CD4-positive, alpha-beta T cell treated with Interleukin-15 for 4 hours (primary cell): ENCODE measurements around the gene NBPF11.
"Not testable (repeated sequence)": the region's sequence is repeated elsewhere in the genome, so short reads cannot be mapped to it uniquely, and the experiment has no call there.

ENCODE experiments used
- DNase-seq: peaks from one replicate; pipeline ENCODE4 v3.0.0-alpha.2; 2020; ENCODE audit warnings: low spot score

Gene NBPF11, protein sequence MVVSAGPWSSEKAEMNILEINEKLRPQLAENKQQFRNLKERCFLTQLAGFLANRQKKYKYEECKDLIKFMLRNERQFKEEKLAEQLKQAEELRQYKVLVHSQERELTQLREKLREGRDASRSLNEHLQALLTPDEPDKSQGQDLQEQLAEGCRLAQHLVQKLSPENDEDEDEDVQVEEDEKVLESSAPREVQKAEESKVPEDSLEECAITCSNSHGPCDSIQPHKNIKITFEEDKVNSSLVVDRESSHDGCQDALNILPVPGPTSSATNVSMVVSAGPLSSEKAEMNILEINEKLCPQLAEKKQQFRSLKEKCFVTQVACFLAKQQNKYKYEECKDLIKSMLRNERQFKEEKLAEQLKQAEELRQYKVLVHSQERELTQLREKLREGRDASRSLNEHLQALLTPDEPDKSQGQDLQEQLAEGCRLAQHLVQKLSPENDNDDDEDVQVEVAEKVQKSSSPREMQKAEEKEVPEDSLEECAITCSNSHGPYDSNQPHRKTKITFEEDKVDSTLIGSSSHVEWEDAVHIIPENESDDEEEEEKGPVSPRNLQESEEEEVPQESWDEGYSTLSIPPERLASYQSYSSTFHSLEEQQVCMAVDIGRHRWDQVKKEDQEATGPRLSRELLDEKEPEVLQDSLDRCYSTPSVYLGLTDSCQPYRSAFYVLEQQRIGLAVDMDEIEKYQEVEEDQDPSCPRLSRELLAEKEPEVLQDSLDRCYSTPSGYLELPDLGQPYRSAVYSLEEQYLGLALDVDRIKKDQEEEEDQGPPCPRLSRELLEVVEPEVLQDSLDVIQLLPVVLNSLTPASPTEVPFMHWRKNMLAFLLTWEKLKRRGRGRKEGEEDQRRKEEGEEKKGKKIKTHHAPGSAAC

DNA sequence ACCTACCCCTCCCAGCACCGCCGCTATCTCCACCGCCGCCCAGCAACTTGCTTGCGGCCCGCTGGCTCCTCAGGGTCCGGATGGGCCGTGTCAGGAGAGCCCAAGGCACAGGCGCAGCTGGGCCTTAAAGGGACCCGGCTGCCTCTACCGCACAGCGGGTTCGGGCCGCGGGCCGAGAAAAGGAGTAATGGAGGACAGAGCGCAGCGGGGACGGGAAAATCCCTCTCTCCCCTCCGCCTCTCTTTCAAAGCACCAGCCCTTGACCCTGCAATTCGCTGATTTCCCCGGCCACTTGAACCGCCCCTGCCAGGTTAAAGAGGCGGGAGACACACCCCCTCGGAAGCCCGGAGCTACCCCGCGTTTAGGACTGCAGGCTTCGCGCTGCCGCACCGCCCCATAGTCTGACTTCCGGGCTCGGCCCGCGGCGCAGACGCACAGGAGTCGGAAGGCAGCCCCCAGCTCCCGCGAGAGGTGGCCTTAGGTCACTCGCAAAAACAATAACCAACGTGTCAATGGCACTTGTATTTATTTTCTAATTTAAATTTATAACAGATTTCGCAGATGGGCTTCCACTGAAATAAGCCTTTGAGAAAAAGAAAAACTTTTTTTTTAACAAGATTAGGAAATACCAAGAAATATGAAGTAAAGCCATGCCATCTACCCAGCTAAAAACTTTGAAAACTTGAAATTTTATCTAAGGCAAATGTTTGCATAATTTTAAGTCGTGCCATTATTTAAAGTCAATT lies at the start of gene NBPF11:
Gene NBPF11 (minus strand): TSS at position 371 of the 746 bp plus-strand sequence. CDS start 25,278 bp downstream, outside the sequence.
- DNase-seq = peak; percentile 81

DNA sequence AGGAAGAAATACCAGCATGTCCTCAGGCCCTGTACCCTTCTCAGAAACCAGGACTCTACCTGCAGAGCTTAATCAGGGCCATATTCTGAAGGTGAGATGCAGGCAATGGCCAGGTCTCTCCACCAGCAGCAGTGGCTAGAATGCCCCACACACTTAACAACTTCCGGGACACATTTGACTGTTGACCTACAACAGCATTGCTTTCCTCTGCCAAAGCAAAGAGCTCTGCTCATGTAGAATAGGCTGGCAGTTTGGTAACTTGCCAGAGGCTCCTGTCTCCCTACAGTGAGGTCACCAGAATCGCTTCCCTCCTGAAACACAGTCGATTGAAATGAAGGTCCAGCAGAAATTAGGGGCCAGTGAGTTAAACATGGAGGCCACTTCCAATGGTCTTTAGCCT lies 45.3 kb upstream of the NBPF11 start:
- DNase-seq = not testable (repeated sequence)

GRCh38 chr1:148196949-148197348 lies 44.9 kb upstream of the NBPF11 start:
- DNase-seq = not testable (repeated sequence)

DNA sequence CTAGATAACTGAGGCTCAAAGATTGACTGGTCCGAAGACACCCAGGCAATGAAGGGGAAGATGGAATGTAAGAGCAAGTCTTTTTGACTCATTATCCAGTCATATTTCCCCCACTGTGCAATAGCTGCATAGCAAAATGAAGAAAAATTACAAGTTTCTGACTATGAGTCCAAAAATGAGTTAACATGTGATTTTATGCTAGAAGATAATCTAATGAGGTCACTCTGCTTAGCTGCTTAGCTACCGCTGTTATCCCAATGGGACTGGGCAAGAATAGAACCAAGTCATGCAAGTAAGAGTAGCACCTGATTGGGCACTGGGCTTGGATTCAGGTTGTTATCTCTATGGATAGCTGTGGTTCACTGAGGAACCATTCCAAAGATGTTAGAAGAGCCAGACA lies 43.0 kb upstream of the NBPF11 start:
- not testable (repeated sequence) for DNase-seq

GRCh38 chr1:148188768-148189167 lies 36.7 kb upstream of the NBPF11 start:
- DNase-seq = not testable (repeated sequence)

DNA sequence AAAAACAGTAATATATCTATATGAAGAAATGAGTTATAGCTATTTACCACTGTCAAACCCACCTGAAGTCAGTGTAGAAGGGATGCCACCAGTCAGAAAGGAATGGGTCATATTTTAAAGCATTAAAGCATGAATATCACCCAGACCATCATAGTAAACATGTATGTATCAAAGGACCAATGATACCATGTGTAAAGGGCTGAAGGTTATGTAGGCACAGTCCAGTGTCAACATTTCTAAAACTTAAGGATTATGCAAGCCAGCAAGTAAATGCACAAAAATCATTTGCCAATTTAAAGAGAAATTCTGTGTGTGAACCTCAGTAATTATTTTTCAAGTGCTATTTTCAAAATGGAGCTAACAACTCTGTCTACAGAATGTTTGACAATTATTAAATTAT lies 26.6 kb upstream of the NBPF11 start:
- not testable (repeated sequence) for DNase-seq

GRCh38 chr1:148175414-148175813 lies 23.3 kb upstream of the NBPF11 start:
- not testable (repeated sequence) for DNase-seq

DNA sequence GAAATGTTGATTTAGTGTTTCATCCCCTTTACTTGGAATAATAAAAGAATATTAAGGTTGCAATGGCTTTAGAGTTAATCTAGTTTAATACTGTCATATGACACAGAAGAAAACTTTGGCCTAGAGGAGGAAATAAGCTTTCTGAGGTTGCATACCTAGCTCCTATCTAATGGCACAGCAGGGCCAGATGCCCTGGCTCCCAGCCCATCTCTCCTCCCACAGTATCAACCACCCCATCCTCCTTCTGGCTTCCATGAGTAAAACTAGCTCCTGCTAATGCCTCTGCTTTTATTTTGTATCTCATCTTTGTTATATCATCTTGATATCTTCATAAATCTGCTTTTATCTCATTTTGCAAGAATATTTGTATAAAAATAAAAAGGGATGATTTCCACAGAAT lies 19.9 kb upstream of the NBPF11 start:
- not testable (repeated sequence) for DNase-seq

DNA sequence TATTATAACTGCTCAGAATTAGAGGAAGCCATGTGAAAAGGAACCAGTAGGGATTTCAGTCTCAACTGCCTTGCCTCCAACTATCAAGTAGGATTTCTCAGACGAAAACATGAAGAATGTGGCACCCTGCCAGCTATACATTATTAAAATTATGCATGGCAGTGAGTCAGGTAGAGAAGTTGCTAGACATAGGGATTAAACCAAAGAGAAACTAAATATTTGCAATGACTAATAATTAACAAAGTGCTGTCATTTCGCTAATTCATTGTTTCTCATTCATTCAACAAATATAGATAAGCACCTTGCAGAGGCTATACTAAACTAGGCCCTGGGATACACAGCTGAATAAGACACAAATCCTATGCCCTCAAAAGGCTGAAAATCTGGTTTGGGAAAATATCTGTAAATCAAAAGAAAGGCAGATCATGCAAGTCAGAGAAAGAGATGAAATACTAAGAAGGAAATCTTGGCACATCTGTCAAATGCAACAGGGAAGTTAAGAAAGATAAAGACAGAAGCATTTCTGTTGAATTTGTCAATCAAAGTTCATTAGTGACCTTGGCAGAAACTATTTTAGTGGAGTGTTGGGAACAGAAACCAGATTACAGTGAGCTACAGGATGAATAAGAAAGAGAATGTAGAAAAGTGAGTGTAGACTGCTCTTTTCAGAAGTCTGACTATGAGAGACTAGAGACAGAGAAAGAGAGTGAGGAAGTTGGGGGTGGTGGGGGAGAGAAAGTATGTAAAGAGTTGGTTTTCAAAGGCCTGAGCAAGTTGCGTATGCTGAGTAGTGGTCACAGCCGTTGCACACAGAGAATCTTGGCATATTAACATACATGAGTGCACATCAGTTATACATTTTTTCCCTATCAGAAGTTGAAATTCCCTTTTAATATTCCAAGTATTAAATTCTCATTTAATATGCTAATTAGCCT lies 14.7 kb upstream of the NBPF11 start:
- no peak for DNase-seq

GRCh38 chr1:148162363-148162762 lies 10.3 kb upstream of the NBPF11 start:
- DNase-seq = no peak

DNA sequence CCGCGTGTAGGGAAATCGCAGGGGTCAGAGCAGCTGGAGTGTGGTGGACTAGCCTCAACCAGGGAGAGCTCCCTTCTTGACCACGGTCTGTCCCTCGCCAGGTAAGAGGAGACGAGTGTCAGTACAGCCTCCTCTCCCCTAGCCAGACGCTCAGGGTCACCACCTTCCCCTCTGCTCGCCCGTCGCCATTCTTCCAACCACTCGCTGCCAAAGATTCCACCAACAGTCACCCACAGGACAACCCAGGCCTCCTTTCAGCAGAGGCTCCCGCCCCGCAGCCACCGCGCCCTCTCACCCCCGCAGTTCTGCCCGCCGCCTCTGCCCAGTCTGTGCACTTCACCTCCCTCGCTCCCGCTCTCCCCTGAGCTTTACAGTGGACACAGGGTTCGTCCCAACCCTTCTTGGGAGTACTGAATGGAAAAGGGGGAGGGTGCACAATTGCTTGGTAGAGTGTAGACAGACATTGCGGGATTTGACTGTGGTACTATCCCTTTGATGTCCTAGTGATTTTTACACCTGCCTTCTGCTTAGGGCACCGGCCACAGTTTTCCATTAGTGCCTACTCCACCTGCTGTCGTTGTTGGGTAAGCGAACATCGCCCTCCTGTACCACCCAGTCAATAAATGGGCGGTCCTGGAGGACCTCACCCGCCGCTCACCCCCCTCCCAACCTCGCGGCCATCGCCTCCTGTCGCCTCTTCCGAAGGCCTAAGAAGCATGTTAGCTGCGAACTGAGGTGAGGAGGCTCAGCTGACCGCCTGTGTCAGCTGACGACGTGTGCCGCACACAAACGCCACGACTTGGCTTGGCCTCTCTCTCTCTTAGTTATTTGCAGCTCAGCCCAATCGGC lies 9.2 kb upstream of the NBPF11 start:
- DNase-seq = no peak

- no peak for DNase-seq
Observed at GRCh38 chr1:148160343-148161052, 8.4 kb upstream of the NBPF11 start.

DNA sequence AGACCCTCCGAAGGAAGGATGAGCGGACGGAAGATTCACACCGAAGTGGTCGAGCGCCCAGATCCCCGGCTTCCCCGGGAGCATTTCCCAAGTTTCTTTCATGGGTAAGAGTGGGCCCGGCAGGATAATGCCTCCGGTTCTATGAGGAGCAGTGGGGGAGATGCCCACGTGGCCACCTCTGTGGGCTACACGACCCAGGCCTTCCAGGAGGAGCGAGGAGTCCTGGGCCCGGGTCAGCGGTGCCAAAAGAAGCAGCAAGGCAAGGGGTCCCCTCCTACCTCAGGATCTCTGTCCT lies 7.9 kb upstream of the NBPF11 start:
- DNase-seq = no peak

- DNase-seq = no peak
Observed at GRCh38 chr1:148158341-148159003, 6.4 kb upstream of the NBPF11 start.

DNA sequence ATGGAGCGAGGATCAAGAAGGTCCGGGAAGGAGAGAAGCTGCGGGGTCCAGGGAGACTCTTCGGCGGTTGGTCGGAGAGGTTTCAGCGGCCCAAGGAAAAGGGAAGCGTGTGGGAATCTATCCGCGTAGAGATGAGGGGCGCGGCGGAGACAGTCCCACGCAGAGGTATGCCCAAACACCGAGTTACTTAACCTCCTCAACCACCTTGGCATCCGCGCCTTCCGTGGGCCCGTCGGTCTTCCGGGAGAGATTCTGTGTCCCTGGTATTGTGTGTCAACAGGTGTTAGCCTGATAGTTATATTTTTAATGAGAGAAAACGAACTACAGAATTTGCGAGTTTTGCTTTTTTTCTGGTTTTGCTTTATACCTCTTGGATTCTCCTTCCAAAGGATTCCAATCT lies 5.7 kb upstream of the NBPF11 start:
- not testable (repeated sequence) for DNase-seq

DNA sequence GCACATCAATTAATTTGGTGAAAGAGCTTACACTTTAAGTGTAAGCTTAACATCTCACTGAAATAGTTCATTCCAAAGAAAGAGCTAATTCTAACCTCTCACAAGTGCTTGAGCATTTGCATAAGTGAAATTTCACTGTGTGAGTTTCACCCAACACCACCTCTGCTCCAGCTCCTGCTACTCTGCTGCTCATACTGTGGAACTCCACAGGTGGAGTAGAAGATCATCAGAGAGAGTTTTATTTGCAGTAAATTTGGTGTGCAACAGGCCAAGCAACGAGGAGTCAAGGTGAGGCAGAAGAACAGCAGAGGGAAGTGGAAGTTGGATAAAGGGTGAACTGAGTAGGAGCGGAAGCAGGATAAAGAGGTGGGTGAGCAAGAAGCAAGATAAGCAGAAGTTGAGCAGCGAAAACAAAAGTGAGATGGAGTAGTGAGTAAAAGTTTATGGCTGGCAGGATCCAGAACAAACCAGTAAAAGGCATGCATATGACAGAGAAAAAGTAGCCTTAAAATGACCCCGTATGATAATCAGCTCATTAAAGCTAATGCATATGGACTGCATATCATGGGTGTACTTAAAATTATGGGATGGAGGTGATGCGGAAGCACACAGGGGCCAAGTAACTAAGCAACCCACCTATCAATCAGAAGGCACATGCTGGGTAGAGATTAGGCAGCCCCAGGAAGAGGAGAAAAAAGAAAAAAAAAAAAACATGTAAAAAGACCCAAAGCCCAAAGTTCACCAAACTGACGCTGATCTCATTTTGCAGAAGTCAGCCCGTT lies 3.6 kb upstream of the NBPF11 start:
- not testable (repeated sequence) for DNase-seq

DNA sequence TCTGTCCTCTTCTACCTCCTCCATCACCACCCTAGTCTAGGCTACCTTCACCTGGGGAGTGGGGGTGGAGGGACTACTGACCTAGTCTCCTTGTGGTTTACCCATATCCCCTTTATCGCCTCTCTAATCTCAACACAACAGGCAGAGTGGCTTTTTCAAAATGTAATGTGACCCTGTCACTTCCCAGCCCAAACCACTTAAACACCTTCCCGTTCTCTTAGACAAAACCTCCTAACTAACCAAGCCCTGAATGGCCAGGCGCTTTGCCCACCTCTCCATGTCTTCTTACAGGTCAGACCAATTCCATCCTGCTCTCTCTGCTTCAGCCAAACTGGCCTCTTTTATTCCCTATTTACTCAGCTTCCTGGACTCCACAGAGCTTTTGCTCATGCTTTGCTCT lies 714 bp upstream of the NBPF11 start:
- not testable (repeated sequence) for DNase-seq

DNA sequence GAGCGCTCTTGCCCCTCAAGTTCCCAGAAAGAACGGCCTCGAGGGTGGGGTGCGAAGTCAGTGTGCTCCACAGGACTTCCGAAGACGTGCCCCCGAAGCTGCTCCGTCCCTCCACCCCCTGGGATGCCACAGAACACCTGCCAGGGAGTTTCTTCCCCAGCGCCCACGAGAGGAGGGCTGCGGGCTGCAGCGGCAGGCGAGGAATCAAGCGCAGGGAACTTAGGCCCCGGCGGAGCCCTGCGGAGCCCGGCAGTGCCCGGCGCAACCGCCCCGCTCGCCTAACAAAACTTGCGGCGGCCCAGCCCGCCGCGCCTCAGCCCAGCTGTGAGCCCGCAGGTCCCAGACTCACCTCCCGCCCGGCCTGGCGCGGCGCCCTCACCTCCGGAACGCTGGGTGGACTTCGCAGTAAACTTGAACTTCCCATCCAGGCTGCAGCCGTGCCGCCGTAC lies 686 bp downstream of the NBPF11 start:
- not testable (repeated sequence) for DNase-seq
